Fibroblast of skin of left quadriceps (primary cell): Measurements from ENCODE around the gene PPP1R3G.
"Not testable (repeated sequence)": the region's sequence is repeated elsewhere in the genome, so short reads cannot be mapped to it uniquely, and the experiment has no call there.

Experiments used
- DNase-seq, 2 experiments: peaks; one replicate each; pipeline ENCODE4 v3.0.0-alpha.2; 2013; ENCODE audit warnings: low read depth in 2 of 2

The PPP1R3G gene

GRCh38 chr6:5084781-5085647 lies at the start of gene PPP1R3G:
PPP1R3G (plus strand) TSS chr6:5085341; CDS start chr6:5085486, 145 bp downstream.
- peak in 1 of 2 experiments; percentile 19 for DNase-seq

- no peak for DNase-seq
These were observed 48.9 kb upstream of the PPP1R3G start for GRCh38 chr6:5036269-5036668.

DNA sequence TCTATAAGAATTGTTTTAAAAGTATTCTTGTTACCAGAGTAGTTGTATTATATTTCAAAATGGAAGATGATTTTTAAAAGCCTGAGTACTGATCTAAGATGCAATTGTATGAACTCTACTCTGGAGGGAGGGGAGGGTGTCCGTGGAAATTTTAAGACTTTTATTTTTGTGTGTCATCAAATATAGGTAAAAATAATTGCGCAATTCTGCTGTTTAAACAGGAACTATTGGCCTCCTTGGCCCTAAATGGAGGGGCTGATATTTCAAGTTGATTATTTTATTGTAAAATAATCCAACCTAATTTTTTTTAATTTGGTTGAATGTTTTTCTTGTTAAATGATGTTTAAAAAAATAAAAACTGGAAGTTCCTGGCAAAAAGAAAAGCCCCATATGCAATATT lies 43.2 kb upstream of the PPP1R3G start:
- no peak for DNase-seq

DNA sequence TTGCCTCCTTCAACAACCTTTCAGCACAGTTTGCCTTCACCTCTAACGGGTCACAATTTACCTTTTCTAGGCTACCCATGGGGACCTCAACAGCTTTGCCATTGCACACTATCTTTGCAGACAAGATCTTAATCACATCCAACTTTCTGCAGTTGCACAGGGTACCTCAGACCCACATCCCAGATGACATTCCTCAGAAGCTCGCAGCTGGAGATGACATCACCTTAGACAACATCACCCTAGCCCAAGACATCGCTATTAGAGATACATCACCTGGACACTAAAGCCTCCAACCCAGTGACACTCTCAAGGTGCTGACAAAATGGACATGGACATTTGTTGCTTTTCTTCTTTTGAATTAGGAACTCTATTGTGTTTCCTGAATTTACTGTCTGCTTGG lies 42.7 kb upstream of the PPP1R3G start:
- no peak for DNase-seq

DNA sequence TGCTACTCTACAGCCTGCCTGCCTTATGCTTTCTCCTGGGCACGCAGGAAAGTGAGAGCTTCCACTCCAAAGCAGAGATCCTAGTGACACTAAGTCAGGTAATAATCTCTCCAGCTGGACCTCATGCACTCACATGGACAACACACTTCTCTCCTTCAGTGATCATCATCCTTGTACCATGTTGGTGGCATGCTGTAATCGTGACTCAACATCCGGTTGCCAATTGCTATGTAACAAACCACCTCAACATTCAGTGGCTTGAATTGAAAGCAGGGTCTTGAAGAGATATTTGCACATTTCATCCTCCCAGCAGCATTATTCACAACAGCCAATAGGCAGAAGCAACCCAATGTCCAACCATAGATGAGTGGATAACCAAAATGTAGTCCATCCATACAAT lies 40.3 kb upstream of the PPP1R3G start:
- no peak for DNase-seq

GRCh38 chr6:5045416-5045815 lies 39.7 kb upstream of the PPP1R3G start:
- no peak for DNase-seq

DNA sequence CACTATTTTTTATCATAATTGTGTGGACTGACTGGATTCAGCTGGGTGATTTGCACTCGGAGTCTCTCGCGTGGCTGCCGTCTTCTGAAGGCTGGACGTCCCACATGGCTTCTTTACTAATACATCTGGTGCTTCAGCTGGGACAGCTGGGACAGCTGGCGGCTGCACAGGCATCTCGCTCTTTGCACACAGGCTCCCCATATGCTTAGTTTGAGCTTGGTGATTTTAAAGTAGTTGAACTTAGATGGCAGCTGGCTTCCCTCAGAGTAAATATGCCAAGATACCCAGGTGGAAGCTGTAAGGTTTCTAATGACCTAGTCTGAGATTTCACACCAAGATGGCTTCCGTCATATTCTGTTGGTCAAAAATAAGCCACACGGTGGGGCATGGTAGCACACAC lies 38.7 kb upstream of the PPP1R3G start:
- no peak for DNase-seq

GRCh38 chr6:5050009-5050408 lies 35.1 kb upstream of the PPP1R3G start:
- DNase-seq = no peak

- no peak for DNase-seq
These were observed 33.7 kb upstream of the PPP1R3G start for GRCh38 chr6:5051394-5051793.

- DNase-seq = peak; percentile 34 to 38
These were observed 32.1 kb upstream of the PPP1R3G start for GRCh38 chr6:5053038-5053437.

DNA sequence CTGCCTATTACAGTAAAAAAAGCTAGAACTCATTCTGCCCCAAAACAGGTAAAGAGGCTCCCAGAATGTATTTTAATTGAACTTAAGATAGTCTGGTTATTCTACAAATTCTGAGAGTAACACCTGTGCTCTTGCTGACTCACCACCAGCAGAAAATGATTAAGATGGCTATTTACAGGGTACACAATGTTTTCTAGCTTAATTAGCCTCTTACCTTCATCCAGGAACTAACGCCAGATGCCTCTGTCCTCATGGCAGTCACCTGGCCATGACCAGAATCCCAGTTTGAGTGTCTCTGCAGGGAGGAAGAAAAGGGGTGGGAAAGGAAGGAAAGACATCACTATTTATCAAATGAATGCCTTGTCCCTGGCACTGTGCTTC lies 31.3 kb upstream of the PPP1R3G start:
- no peak for DNase-seq

DNA sequence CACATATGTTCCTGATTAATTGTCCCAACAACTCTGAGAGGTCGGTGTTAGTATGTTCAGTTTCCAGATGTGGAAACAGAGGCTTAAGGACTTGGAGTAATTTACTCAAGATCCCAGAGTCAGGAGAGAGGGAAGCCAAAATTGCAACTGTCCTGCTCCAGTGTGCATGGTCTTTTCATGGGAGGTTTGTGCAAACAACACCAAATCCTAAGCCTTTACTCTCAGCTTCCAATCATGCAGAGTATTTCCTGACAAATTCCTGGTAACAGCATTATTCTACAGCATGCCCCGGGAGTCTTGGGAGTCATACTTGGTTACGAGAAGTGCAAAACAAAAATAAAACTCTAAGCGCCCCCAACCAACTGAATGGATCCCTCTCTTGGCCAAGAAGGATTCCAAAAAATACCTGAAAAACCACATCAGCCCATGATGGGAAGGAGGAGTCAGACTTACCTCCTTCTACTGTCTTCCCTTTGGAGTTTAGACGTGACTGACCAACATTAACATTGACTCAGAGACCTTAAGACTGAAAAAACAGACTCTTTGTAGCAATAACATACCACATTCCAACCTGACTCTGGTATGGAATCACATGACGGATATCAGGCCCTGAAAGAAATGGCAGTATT lies 30.8 kb upstream of the PPP1R3G start:
- peak; percentile 73 to 75 for DNase-seq

GRCh38 chr6:5055118-5055517 lies 30.0 kb upstream of the PPP1R3G start:
- no peak for DNase-seq

DNA sequence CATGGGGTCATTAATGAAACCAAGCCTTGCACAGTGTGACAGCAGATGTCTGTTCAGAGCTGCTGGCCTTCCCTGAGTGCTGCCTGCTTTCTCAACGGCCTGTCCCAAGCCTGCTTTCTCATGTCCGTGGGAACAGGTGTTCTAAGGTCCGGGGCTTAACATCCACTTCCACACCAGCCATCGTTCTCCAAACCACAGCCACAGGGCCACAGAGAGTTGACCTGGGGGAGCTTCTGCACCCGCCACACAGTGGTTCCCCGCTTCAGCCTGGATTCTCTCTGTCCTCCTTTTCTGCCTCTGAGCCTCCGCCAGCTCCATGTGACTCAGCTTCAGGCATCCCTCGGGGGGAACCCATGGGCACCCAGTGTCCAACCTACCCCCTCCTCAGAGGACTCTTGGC lies 26.9 kb upstream of the PPP1R3G start:
- DNase-seq = no peak

- no peak for DNase-seq
These were observed 25.9 kb upstream of the PPP1R3G start for GRCh38 chr6:5059036-5059896.

GRCh38 chr6:5060439-5060838 lies 24.7 kb upstream of the PPP1R3G start:
- not testable (repeated sequence) for DNase-seq

GRCh38 chr6:5061152-5061551 lies 24.0 kb upstream of the PPP1R3G start:
- DNase-seq = no peak

GRCh38 chr6:5063617-5064016 lies 21.5 kb upstream of the PPP1R3G start:
- no peak for DNase-seq

GRCh38 chr6:5066456-5067093 lies 18.6 kb upstream of the PPP1R3G start:
- no peak for DNase-seq

DNA sequence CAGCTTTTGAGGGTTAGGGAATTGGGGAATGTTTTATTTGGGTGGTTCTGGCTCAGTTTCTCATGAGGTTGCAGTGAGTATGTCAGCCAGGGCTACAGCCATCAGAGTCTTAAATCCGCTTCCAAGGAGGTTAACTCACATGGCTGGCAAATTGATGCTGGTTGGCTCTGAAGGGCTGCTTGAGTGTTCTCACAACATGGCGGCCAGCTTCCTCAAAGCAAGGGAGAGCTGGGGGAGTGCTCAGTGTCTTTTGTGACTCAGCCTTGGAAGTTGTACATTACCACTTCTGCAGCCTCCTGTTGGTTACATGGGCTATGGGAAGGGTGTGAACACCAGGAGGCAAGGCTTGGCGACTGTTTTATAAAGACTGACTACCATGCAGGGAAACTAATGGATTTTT lies 17.8 kb upstream of the PPP1R3G start:
- DNase-seq = no peak

DNA sequence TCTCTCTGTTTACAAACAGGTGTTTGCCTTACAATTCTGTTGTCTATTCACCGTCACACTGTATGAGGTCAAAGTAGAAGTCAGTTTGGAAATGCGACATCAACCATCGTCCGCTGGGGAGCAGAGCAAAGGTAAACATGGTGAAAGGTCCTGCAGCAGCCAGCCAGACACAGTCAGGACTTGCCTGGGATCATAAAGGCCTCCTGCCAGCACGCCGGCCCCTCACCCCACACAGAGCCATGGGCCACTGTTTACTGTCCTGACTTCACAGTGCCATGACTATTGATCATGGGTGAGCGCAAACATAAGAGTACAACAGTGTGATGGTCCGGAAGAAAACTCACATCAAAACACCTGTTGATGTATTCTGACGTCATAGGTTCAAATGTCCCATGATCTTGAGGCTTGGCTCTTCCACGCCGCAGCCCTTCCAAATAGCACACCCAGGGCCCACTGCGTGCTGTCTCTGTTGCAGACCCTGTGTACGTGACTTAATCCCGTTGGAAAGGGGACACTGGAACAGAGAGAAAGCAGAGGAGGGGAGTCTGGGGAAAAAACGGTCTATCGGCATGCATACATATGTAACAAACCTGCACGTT lies 16.9 kb upstream of the PPP1R3G start:
- DNase-seq = no peak
